Measurements from ENCODE around the gene HPSE2.
"Not testable (repeated sequence)": the region's sequence is repeated elsewhere in the genome, so short reads cannot be mapped to it uniquely, and the experiment has no call there.

Gene HPSE2

GRCh38 chr10:98560565-98560964 lies 675.1 kb downstream of the HPSE2 start:
- Histone ChIP-seq H3K4me1 (ENCODE audit: insufficient read depth, insufficient read length) (no peaks in the 10 kb centered on the region), H3K9me3 (ENCODE audit: insufficient read depth, low read length) (no peaks in the 10 kb centered on the region), H3K9ac (ENCODE audit: insufficient read length, low read depth) (no peak overlapping the region), H3K4me3 (ENCODE audit: insufficient read length, low read depth) (no peak overlapping the region), H3K27me3 (ENCODE audit: insufficient read depth, insufficient read length) (no peaks in the 10 kb centered on the region), H3K36me3 (ENCODE audit: insufficient read depth, insufficient read length, low read length) (no peaks in the 10 kb centered on the region)
- TF ChIP-seq SUZ12 (IDR thresholded peaks at IDR 0.05; ENCODE audit: extremely low read depth, insufficient read depth, insufficient read length), result no peak
- TF ChIP-seq YY1 (IDR thresholded peaks at IDR 0.05; ENCODE audit: insufficient read depth, insufficient read length), result no peak
- no peak for TF ChIP-seq ZNF274 (IDR thresholded peaks at IDR 0.05; ENCODE audit: low read depth, low read length)
- DNase-seq (ENCODE audit: low read depth, low spot score), result no peak

- Histone ChIP-seq H3K4me1 (ENCODE audit: insufficient read depth, insufficient read length) (no peaks in the 10 kb centered on the region), H3K9ac (ENCODE audit: insufficient read length, low read depth) (no peak overlapping the region), H3K36me3 (ENCODE audit: insufficient read depth, insufficient read length, low read length) (no peaks in the 10 kb centered on the region), H3K9me3 (ENCODE audit: insufficient read depth, low read length) (no peaks in the 10 kb centered on the region), H3K27me3 (ENCODE audit: insufficient read depth, insufficient read length) (no peaks in the 10 kb centered on the region), H3K4me3 (ENCODE audit: insufficient read length, low read depth) (no peak overlapping the region)
- no peak for DNase-seq (ENCODE audit: low read depth, low spot score)
- TF ChIP-seq ZNF274 (IDR thresholded peaks at IDR 0.05; ENCODE audit: low read depth, low read length), result no peak
- TF ChIP-seq YY1 (IDR thresholded peaks at IDR 0.05; ENCODE audit: insufficient read depth, insufficient read length), result no peak
- no peak for TF ChIP-seq SUZ12 (IDR thresholded peaks at IDR 0.05; ENCODE audit: extremely low read depth, insufficient read depth, insufficient read length)
Measured at GRCh38 chr10:98556061-98556460, 679.6 kb downstream of the HPSE2 start.

- Histone ChIP-seq H3K4me1 (ENCODE audit: insufficient read depth, insufficient read length) (no peaks in the 10 kb centered on the region), H3K9me3 (ENCODE audit: insufficient read depth, low read length) (no peaks in the 10 kb centered on the region), H3K9ac (ENCODE audit: insufficient read length, low read depth) (no peak overlapping the region), H3K27me3 (ENCODE audit: insufficient read depth, insufficient read length) (no peaks in the 10 kb centered on the region), H3K4me3 (ENCODE audit: insufficient read length, low read depth) (no peak overlapping the region), H3K36me3 (ENCODE audit: insufficient read depth, insufficient read length, low read length) (no peaks in the 10 kb centered on the region)
- no peak for TF ChIP-seq YY1 (IDR thresholded peaks at IDR 0.05; ENCODE audit: insufficient read depth, insufficient read length)
- TF ChIP-seq SUZ12 (IDR thresholded peaks at IDR 0.05; ENCODE audit: extremely low read depth, insufficient read depth, insufficient read length), result no peak
- TF ChIP-seq ZNF274 (IDR thresholded peaks at IDR 0.05; ENCODE audit: low read depth, low read length), result no peak
- no peak for DNase-seq (ENCODE audit: low read depth, low spot score)
Measured at GRCh38 chr10:98555021-98555619, 680.5 kb downstream of the HPSE2 start.

GRCh38 chr10:98541561-98541960 lies 694.1 kb downstream of the HPSE2 start:
- H3K4me3 ChIP-seq (ENCODE audit: insufficient read length, low read depth); DNase-seq (ENCODE audit: low read depth, low spot score); H3K9ac ChIP-seq (ENCODE audit: insufficient read length, low read depth); H3K27me3 ChIP-seq (ENCODE audit: insufficient read depth, insufficient read length); H3K4me1 ChIP-seq (ENCODE audit: insufficient read depth, insufficient read length); H3K9me3 ChIP-seq (ENCODE audit: insufficient read depth, low read length); H3K36me3 ChIP-seq (ENCODE audit: insufficient read depth, insufficient read length, low read length): not testable (repeated sequence)

- Histone ChIP-seq H3K4me1 (ENCODE audit: insufficient read depth, insufficient read length) (no peaks in the 10 kb centered on the region), H3K27me3 (ENCODE audit: insufficient read depth, insufficient read length) (no peaks in the 10 kb centered on the region), H3K9ac (ENCODE audit: insufficient read length, low read depth) (no peak overlapping the region), H3K36me3 (ENCODE audit: insufficient read depth, insufficient read length, low read length) (no peaks in the 10 kb centered on the region), H3K4me3 (ENCODE audit: insufficient read length, low read depth) (no peak overlapping the region), H3K9me3 (ENCODE audit: insufficient read depth, low read length) (no peaks in the 10 kb centered on the region)
- no peak for DNase-seq (ENCODE audit: low read depth, low spot score)
- no peak for TF ChIP-seq YY1 (IDR thresholded peaks at IDR 0.05; ENCODE audit: insufficient read depth, insufficient read length)
- TF ChIP-seq SUZ12 (IDR thresholded peaks at IDR 0.05; ENCODE audit: extremely low read depth, insufficient read depth, insufficient read length), result no peak
- TF ChIP-seq ZNF274 (IDR thresholded peaks at IDR 0.05; ENCODE audit: low read depth, low read length), result no peak
Measured at GRCh38 chr10:98539578-98539977, 696.1 kb downstream of the HPSE2 start.

GRCh38 chr10:98538472-98538871 lies 697.2 kb downstream of the HPSE2 start:
- no peaks in the 10 kb centered on the region for H3K27me3 ChIP-seq (ENCODE audit: insufficient read depth, insufficient read length)
- no peak overlapping the region for H3K9ac ChIP-seq (ENCODE audit: insufficient read length, low read depth)
- no peaks in the 10 kb centered on the region for H3K4me1 ChIP-seq (ENCODE audit: insufficient read depth, insufficient read length)
- no peaks in the 10 kb centered on the region for H3K36me3 ChIP-seq (ENCODE audit: insufficient read depth, insufficient read length, low read length)
- no peaks in the 10 kb centered on the region for H3K9me3 ChIP-seq (ENCODE audit: insufficient read depth, low read length)
- DNase-seq (ENCODE audit: low read depth, low spot score), result no peak
- H3K4me3 ChIP-seq (ENCODE audit: insufficient read length, low read depth), result no peak overlapping the region
- no peak for TF ChIP-seq ZNF274 (IDR thresholded peaks at IDR 0.05; ENCODE audit: low read depth, low read length)
- TF ChIP-seq SUZ12 (IDR thresholded peaks at IDR 0.05; ENCODE audit: extremely low read depth, insufficient read depth, insufficient read length), result no peak
- TF ChIP-seq YY1 (IDR thresholded peaks at IDR 0.05; ENCODE audit: insufficient read depth, insufficient read length), result no peak

GRCh38 chr10:98536551-98536950 lies 699.1 kb downstream of the HPSE2 start:
- H3K27me3 ChIP-seq (ENCODE audit: insufficient read depth, insufficient read length), result no peaks in the 10 kb centered on the region
- no peak overlapping the region for H3K4me3 ChIP-seq (ENCODE audit: insufficient read length, low read depth)
- no peaks in the 10 kb centered on the region for H3K36me3 ChIP-seq (ENCODE audit: insufficient read depth, insufficient read length, low read length)
- H3K9me3 ChIP-seq (ENCODE audit: insufficient read depth, low read length), result no peaks in the 10 kb centered on the region
- no peak overlapping the region for H3K9ac ChIP-seq (ENCODE audit: insufficient read length, low read depth)
- DNase-seq (ENCODE audit: low read depth, low spot score), result no peak
- TF ChIP-seq ZNF274 (IDR thresholded peaks at IDR 0.05; ENCODE audit: low read depth, low read length), result no peak
- no peak for TF ChIP-seq SUZ12 (IDR thresholded peaks at IDR 0.05; ENCODE audit: extremely low read depth, insufficient read depth, insufficient read length)
- no peak for TF ChIP-seq YY1 (IDR thresholded peaks at IDR 0.05; ENCODE audit: insufficient read depth, insufficient read length)
- no peaks in the 10 kb centered on the region for H3K4me1 ChIP-seq (ENCODE audit: insufficient read depth, insufficient read length)

Data from NT2/D1 (cell line).